Parietal lobe (tissue), 2 donors: ENCODE results near the gene KRTAP21-3. TPM values are rescaled to one million over a fixed set of nuclear protein-coding genes. Genes with fewer than 3 reads are reported as not detected.

Experiments
- small RNA-seq: library from RNA; depleted of rRNA; stranded (forward); fragments of <200 nt; gene quantifications from one replicate; pipeline ENCODE3, GENCODE V24; 2014; ENCODE audit warnings: low replicate concordance
- total RNA-seq: library from RNA; depleted of rRNA; stranded (reverse); fragments of >200 nt; gene quantifications from one replicate; pipeline ENCODE4 v1.2.3, GENCODE V29; 2014

KRTAP21-3 gene
- not detected for total RNA-seq

DNA sequence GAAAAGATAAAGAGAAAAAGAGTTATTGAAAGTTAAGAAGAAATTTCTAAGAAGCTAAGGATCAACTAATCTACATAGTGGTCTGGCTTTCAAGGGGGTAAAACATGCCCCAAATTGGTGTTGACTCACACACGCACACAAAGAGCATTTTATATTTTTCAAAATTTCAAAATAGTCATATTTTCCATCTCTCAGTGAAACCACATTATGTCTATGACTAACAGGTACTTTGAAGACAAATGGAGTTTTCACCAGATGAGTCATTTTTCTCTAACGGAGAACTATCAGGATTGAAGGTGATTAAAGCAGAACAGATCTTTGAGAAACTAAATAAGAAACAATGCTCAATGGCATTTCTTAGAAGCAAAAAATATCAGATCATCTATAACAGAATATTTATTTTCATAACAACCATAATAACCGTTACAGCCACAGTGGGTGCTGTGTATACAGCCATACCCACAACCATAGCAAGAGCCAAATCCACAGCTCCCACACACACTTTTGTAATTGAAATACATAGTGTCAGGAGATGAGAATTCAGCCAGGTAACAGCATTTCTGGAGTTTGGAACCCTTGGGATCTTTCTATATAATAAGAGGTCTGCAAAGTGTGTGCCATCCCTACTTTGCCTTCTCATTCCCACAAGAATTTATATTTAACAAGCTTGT, at the start of gene KRTAP21-3:
Gene KRTAP21-3 (minus strand): TSS at position 539 of the 671 bp plus-strand sequence. CDS start 18 bp downstream, at position 521.

GRCh38 chr21:30755328-30755727, 36.8 kb upstream of the KRTAP21-3 start, which contains the start of gene KRTAP21-1:
TSS of gene KRTAP21-1 (minus strand) at chr21:30755428. CDS start at chr21:30755378, 50 bp downstream.

DNA sequence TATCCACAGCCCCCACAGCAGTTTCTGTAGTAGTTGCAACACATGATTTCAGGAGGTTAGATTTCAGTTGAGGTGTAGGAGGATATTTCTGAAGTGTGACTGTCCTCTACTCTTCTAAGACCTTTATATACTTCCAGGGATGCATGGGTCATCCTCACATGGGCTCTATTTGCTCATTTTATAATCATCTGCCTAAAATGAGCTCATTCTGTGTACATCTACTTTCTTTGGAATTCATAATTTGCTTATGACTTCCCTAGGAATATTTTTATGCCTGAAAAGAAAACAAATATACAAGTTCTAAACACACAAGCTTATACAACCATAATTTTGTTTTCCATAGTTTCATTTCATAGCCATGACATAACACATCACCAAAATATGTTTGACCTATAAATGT, 28.6 kb upstream of the KRTAP21-3 start, which contains the start of gene KRTAP21-2:
Gene KRTAP21-2 (minus strand): TSS at position 101 of the 400 bp plus-strand sequence. CDS start 57 bp downstream, at position 44.

Small RNA genes within 50 kb of the gene (small RNA-seq; reads per million reads assigned to genes)
- gene AP000244.1 (not detected), gene KRTAP21-3 (not detected)

Other genes starting within 250 kb of the KRTAP21-3 start
- not detected for gene KRTAP19-1, start 238.4 kb downstream of the KRTAP21-3 start, total RNA-seq
- not detected for gene KRTAP19-2, start 231.3 kb downstream of the KRTAP21-3 start, total RNA-seq
- gene KRTAP19-3, start 226.8 kb downstream of the KRTAP21-3 start, total RNA-seq: not detected
- gene KRTAP19-4, start 221.6 kb downstream of the KRTAP21-3 start, total RNA-seq: not detected
- gene KRTAP19-5, start 216.6 kb downstream of the KRTAP21-3 start, total RNA-seq: not detected
- gene KRTAP19-6, start 176.9 kb downstream of the KRTAP21-3 start, total RNA-seq: not detected
- gene KRTAP19-7, start 157.5 kb downstream of the KRTAP21-3 start, total RNA-seq: not detected
- gene KRTAP22-2, start 128.4 kb downstream of the KRTAP21-3 start, total RNA-seq: not detected
- not detected for gene KRTAP6-3, start 126.3 kb downstream of the KRTAP21-3 start, total RNA-seq
- not detected for gene KRTAP6-2, start 119.9 kb downstream of the KRTAP21-3 start, total RNA-seq
- gene KRTAP22-1, start 117.7 kb downstream of the KRTAP21-3 start, total RNA-seq: not detected
- not detected for gene KRTAP6-1, start 104.8 kb downstream of the KRTAP21-3 start, total RNA-seq
- gene KRTAP20-1, start 102.4 kb downstream of the KRTAP21-3 start, total RNA-seq: not detected
- not detected for gene KRTAP20-4, start 98.2 kb downstream of the KRTAP21-3 start, total RNA-seq
- not detected for gene KRTAP20-2, start 83.6 kb downstream of the KRTAP21-3 start, total RNA-seq
- not detected for gene KRTAP20-3, start 75.9 kb downstream of the KRTAP21-3 start, total RNA-seq
- gene KRTAP21-2, start 28.5 kb upstream of the KRTAP21-3 start, total RNA-seq: not detected
- not detected for gene KRTAP21-1, start 36.7 kb upstream of the KRTAP21-3 start, total RNA-seq
- not detected for gene KRTAP8-1, start 94.5 kb upstream of the KRTAP21-3 start, total RNA-seq
- gene KRTAP7-1, start 111.0 kb upstream of the KRTAP21-3 start, total RNA-seq: not detected
- gene KRTAP11-1, start 162.8 kb upstream of the KRTAP21-3 start, total RNA-seq: not detected